IMR-90 (cell line): ENCODE results near the gene C17orf78. TPM values are rescaled to one million over a fixed set of nuclear protein-coding genes. Genes with fewer than 3 reads are reported as not detected.

Experiments
- ATAC-seq: fragments of 200-7000 bp; cut with Tn5 transposase; 2 replicates; pipeline ENCODE4 v1.9.1; 2020; ENCODE audit warnings: low read depth, mild to moderate bottlenecking, moderate library complexity
- BruUV-seq: library from RNA; stranded (reverse); fragments of 400-500 nt; replicated peaks from 2 replicates; lab custom pipeline; 2021; lab: Mats Ljungman, UMichigan
- CTCF ChIA-PET: fragments of 300-600 bp; formaldehyde crosslinking; extraction: SDS; loops from one replicate; lab custom pipeline; 2021; ENCODE audit warnings: antibody characterized with exemption; lab: Yijun Ruan, JAX
- POLR2A ChIA-PET: fragments of 300-600 bp; sonication (Branson Sonifier 250); formaldehyde crosslinking; loops from one replicate; lab custom pipeline; 2022; ENCODE audit warnings: antibody characterized with exemption; ENCODE audit not compliant: unreplicated experiment; lab: Charles Lee
- DNase-seq: peaks from one replicate; pipeline ENCODE4 v3.0.0; 2013
- H2AFZ ChIP-seq: replicated peaks from 2 replicates; pipeline ENCODE3; 2013; ENCODE audit warnings: low read length, mild to moderate bottlenecking; ENCODE audit not compliant: poor library complexity
- H2AK5ac ChIP-seq: 2 replicates; pipeline ENCODE4 v1.6.1; 2013; ENCODE audit warnings: low read depth, low read length, inconsistent platforms
- H2AK9ac ChIP-seq: replicated peaks from 2 replicates; pipeline ENCODE3; 2013; ENCODE audit warnings: mild to moderate bottlenecking, low read depth, low read length, moderate library complexity; ENCODE audit not compliant: poor library complexity
- H2BK120ac ChIP-seq: 2 replicates; pipeline ENCODE4 v1.6.1; 2013; ENCODE audit warnings: low read depth, low read length, inconsistent platforms
- H2BK15ac ChIP-seq: 3 replicates; pipeline ENCODE4 v1.6.1; 2013; ENCODE audit warnings: low read depth, low read length, inconsistent platforms
- H2BK20ac ChIP-seq: 2 replicates; pipeline ENCODE4 v1.6.1; 2013; ENCODE audit warnings: low read depth, mild to moderate bottlenecking, inconsistent platforms, low read length, moderate library complexity
- H2BK5ac ChIP-seq: 2 replicates; pipeline ENCODE4 v1.6.1; 2013; ENCODE audit warnings: mild to moderate bottlenecking, low read depth, low read length, inconsistent platforms; ENCODE audit not compliant: poor library complexity, severe bottlenecking
- H3K14ac ChIP-seq: replicated peaks from 2 replicates; pipeline ENCODE4 v1.6.1; 2013; ENCODE audit warnings: low read depth, low read length, inconsistent platforms
- H3K18ac ChIP-seq: 2 replicates; pipeline ENCODE4 v1.6.1; 2013; ENCODE audit warnings: low read depth, low read length, control low read depth
- H3K23ac ChIP-seq: 2 replicates; pipeline ENCODE4 v1.6.1; 2013; ENCODE audit warnings: low read depth, low read length, inconsistent platforms
- H3K27ac ChIP-seq: 2 replicates; pipeline ENCODE4 v1.5.1; 2013; ENCODE audit warnings: mild to moderate bottlenecking, control low read depth, low read length; ENCODE audit not compliant: insufficient read depth
- H3K27me3 ChIP-seq: 2 replicates; pipeline ENCODE4 v1.6.1; 2013; ENCODE audit warnings: low read length; ENCODE audit not compliant: control insufficient read depth, insufficient read depth
- H3K36me3 ChIP-seq: 2 replicates; pipeline ENCODE4 v1.6.1; 2013; ENCODE audit warnings: low read length, mixed read lengths; ENCODE audit not compliant: control insufficient read depth, insufficient read depth
- H3K4ac ChIP-seq: 2 replicates; pipeline ENCODE4 v1.6.1; 2013; ENCODE audit warnings: low read depth, low read length, inconsistent platforms
- H3K4me1 ChIP-seq: 2 replicates; pipeline ENCODE4 v1.6.1; 2013; ENCODE audit warnings: low read length, mixed read lengths; ENCODE audit not compliant: control insufficient read depth, insufficient read depth
- H3K4me2 ChIP-seq: 2 replicates; pipeline ENCODE4 v1.6.1; 2013; ENCODE audit warnings: low read depth, mild to moderate bottlenecking, control low read depth, low read length, moderate library complexity
- H3K4me3 ChIP-seq: 2 replicates; pipeline ENCODE4 v1.5.1; 2013; ENCODE audit warnings: low read depth, mild to moderate bottlenecking, control low read depth, low read length, moderate library complexity; ENCODE audit not compliant: insufficient read depth
- H3K56ac ChIP-seq: 2 replicates; pipeline ENCODE4 v1.6.1; 2013; ENCODE audit warnings: low read length, inconsistent platforms; ENCODE audit not compliant: insufficient read depth; ENCODE audit errors: extremely low read depth
- H3K79me1 ChIP-seq, 2 experiments: 2 replicates each; pipeline ENCODE4 v1.6.1; 2013; ENCODE audit warnings: low read length in 2 of 2, inconsistent platforms in 1 of 2, low read depth in 1 of 2
- H3K9ac ChIP-seq: 2 replicates; pipeline ENCODE4 v1.6.1; 2013; ENCODE audit warnings: low read depth, low read length, control low read depth
- H3K9me1 ChIP-seq: 2 replicates; pipeline ENCODE4 v1.6.1; 2013; ENCODE audit warnings: low read length, inconsistent platforms; ENCODE audit not compliant: insufficient read depth
- H3K9me3 ChIP-seq: 2 replicates; pipeline ENCODE4 v1.6.1; 2013; ENCODE audit warnings: low read length; ENCODE audit not compliant: control insufficient read depth, insufficient read depth
- H4K20me1 ChIP-seq: 2 replicates; pipeline ENCODE4 v1.6.1; 2013; ENCODE audit warnings: low read length, inconsistent platforms; ENCODE audit not compliant: insufficient read depth
- H4K5ac ChIP-seq: 2 replicates; pipeline ENCODE4 v1.6.1; 2013; ENCODE audit warnings: mild to moderate bottlenecking, low read depth, low read length, control low read depth
- H4K8ac ChIP-seq, 2 experiments: 2 replicates each; pipeline ENCODE4 v1.6.1; 2013; ENCODE audit warnings: low read depth in 2 of 2, low read length in 2 of 2, control low read depth in 1 of 2, inconsistent platforms in 1 of 2
- H4K91ac ChIP-seq: 2 replicates; pipeline ENCODE4 v1.6.1; 2013; ENCODE audit warnings: low read depth, low read length, inconsistent platforms; ENCODE audit not compliant: insufficient read depth
- RFX5 ChIP-seq: IDR thresholded peaks from 2 replicates; pipeline ENCODE4 v1.8.0; 2012; ENCODE audit warnings: low read depth, mild to moderate bottlenecking, low read length, moderate library complexity
- WGBS, 2 experiments: methylation state at CpG; one replicate each; pipeline versions ENCODE4 v1.1.5 to v1.1.7; 2013; ENCODE audit warnings: missing lambda C conversion rate in 2 of 2; ENCODE audit not compliant: insufficient read length in 1 of 2; ENCODE audit errors: extremely low coverage in 2 of 2; 5-methylcytosine and 5-hydroxymethylcytosine counted together
- dilution Hi-C: fragments of 300-500 bp; cut with HindIII; formaldehyde crosslinking; loops from one replicate; pipeline ENCODE4 v1.14.3; 2018; ENCODE audit warnings: low sequenced_read_pairs; ENCODE audit not compliant: unreplicated experiment
- in situ Hi-C: fragments of 300-500 bp; cut with MboI; formaldehyde crosslinking; loops from 3 replicates; pipeline ENCODE4 v1.14.3; 2019; ENCODE audit warnings: low sequenced_read_pairs, inconsistent platforms, mixed read lengths
- intact Hi-C: fragments of 100-400 bp; cut with micrococcal nuclease; formaldehyde crosslinking; loops from 2 replicates; pipeline ENCODE4 v1.10.0; 2022
- polyA plus RNA-seq, 3 experiments: library from polyadenylated mRNA; depleted of rRNA; stranded (reverse); fragments of >200 nt; gene quantifications; 2 replicates each; pipeline ENCODE4 v1.2.3, GENCODE V29; 2012; ENCODE audit warnings: low replicate concordance in 1 of 3
- total RNA-seq: library from RNA; depleted of rRNA; stranded (reverse); fragments of >200 nt; gene quantifications from 2 replicates; pipeline ENCODE4 v1.2.3, GENCODE V29; 2012

C17orf78 gene
- total and polyA plus RNA-seq, 2 of the 4 experiments (the other 2 are of a cell fraction) = not detected

GRCh38 chr17:37359682-37360188, 16.1 kb upstream of the C17orf78 start:
- H3K4me2 ChIP-seq = peak overlapping the region; percentile 87
- H3K9me1 ChIP-seq = 0 out of 2 replicates have a peak, but pooled peaks cover 3% of the 10 kb centered on the region
- ChIA-PET POLR2A (interaction anchor here (0.6 kb wide), 1 partner anchor 205 kb away, joined by 4 read pairs; no protein-coding TSS in a partner anchor), CTCF (interaction anchor here (0.6 to 1.8 kb wide), 2 partner anchors 13 to 43 kb away, joined by 3 to 10 read pairs; no protein-coding TSS in a partner anchor)
- peak overlapping the region; percentile 17 for H4K5ac ChIP-seq
- DNase-seq (peak; percentile 11), ATAC-seq (no peak)
- H3K4me1 ChIP-seq = peaks cover 5% of the 10 kb centered on the region
- peak overlapping the region; percentile 83 for H3K4ac ChIP-seq
- no TSS peak for BruUV-seq
- H4K20me1 ChIP-seq = peaks cover 1% of the 10 kb centered on the region; the same call in 1 of the 2 replicates
- peak overlapping the region; percentile 68 for H4K91ac ChIP-seq
- H2BK15ac ChIP-seq = peak overlapping the region; percentile 69; the same call in 1 of the 3 replicates
- WGBS, 2 experiments = 8% methylated on average over 2 of the region's 18 CpGs; no CpG with 5 or more reads in 1 of the 2 experiments
- H3K23ac ChIP-seq = peak overlapping the region; percentile 91; the same call in 1 of the 2 replicates
- dilution Hi-C loops (no loop called here), intact Hi-C loops (loop anchor here (2.0 kb wide), 1 partner anchor 87 kb away; no protein-coding TSS in a partner anchor), in situ Hi-C loops (no loop called here)
- peak overlapping the region; percentile 67; the same call in 1 of the 2 replicates for H2BK120ac ChIP-seq
- peak overlapping the region; percentile 91 for H2AFZ ChIP-seq
- peaks cover 4 to 33% of the 10 kb centered on the region in 2 experiments; a peak in 3 of 4 replicates for H3K79me1 ChIP-seq
- no peaks in the 10 kb centered on the region for H3K27me3 ChIP-seq
- peak overlapping the region; percentile 83 for H2AK9ac ChIP-seq
- H3K9ac ChIP-seq = peak overlapping the region; percentile 68
- H2AK5ac ChIP-seq = peak overlapping the region; percentile 90
- peak overlapping the region; percentile 9; the same call in 1 of the 2 replicates for H2BK20ac ChIP-seq
- H3K56ac ChIP-seq = peak overlapping the region; percentile 45
- peak overlapping the region; percentile 66; the same call in 1 of the 2 replicates for H3K18ac ChIP-seq
- peak overlapping the region; percentile 76 for H3K27ac ChIP-seq
- no peaks in the 10 kb centered on the region for H3K36me3 ChIP-seq
- H3K4me3 ChIP-seq = peak overlapping the region; percentile 80
- peak overlapping the region; percentile 9 for H2BK5ac ChIP-seq
- TF ChIP-seq RFX5 = no peak
- H4K8ac ChIP-seq = peak overlapping the region; percentile 89 to 95
- no peaks in the 10 kb centered on the region for H3K9me3 ChIP-seq
- H3K14ac ChIP-seq = peak overlapping the region; percentile 87
